ENCODE data around the gene LCLAT1. TPM values are rescaled to one million over a fixed set of nuclear protein-coding genes. Genes with fewer than 3 reads are reported as not detected.

The LCLAT1 gene
- total RNA-seq, 1 experiment from 2014 or later: 36.0 TPM

GRCh38 chr2:30663321-30663720, 216.3 kb downstream of the LCLAT1 start:
- no peak for ATAC-seq
- Histone ChIP-seq H3K4me3 (ENCODE audit: low read depth in 2 of 2, low read length in 2 of 2) (no peak overlapping the region), H3K36me3 (ENCODE audit: control insufficient read depth, insufficient read depth, low read length) (no peaks in the 10 kb centered on the region), H3K4me1 (ENCODE audit: control insufficient read depth, insufficient read depth, low read length) (no peaks in the 10 kb centered on the region), H3K27me3 (ENCODE audit: control insufficient read depth, insufficient read depth, low read length) (no peaks in the 10 kb centered on the region), H3K9me3 (ENCODE audit: control insufficient read depth, insufficient read depth, low read depth, low read length) (no peaks in the 10 kb centered on the region), H3K27ac (ENCODE audit: low read length) (no peak overlapping the region)
- BruUV-seq (replicated peaks): no TSS peak
- no peak for TF ChIP-seq TCF7L2 (IDR thresholded peaks at IDR 0.05; ENCODE audit: low read depth, low read length)
- no peak for TF ChIP-seq CTCF (IDR thresholded peaks at IDR 0.05)
- TF ChIP-seq SIN3A (IDR thresholded peaks at IDR 0.05; ENCODE audit: borderline replicate concordance, insufficient read depth, low read depth, low read length): no peak
- no peak for TF ChIP-seq REST (IDR thresholded peaks at IDR 0.05; ENCODE audit: insufficient read depth in 1 of 2, low read depth in 2 of 2, low read length in 1 of 2)
- no peak for TF ChIP-seq POLR2AphosphoS5 (IDR thresholded peaks at IDR 0.05; ENCODE audit: low read depth, low read length)
- ChIA-PET POLR2A (no interaction called here), CTCF (no interaction called here)
- intact Hi-C loops (cut with micrococcal nuclease; ENCODE audit: unreplicated experiment): no loop called here
- DNase-seq (ENCODE audit: low read depth, low spot score): no peak
- in situ Hi-C loops (cut with HindIII; ENCODE audit: low pct_unique_long_range_greater_than_20kb, low sequenced_read_pairs): no loop called here

- POLR2A ChIA-PET: no interaction called here
- BruUV-seq (replicated peaks): no TSS peak
- in situ Hi-C loops (cut with HindIII; ENCODE audit: low pct_unique_long_range_greater_than_20kb, low sequenced_read_pairs): no loop called here
Measured at GRCh38 chr2:30663806-30664205, 216.8 kb downstream of the LCLAT1 start.

More at GRCh38 chr2:30663806-30664205, 216.8 kb downstream of the LCLAT1 start:
- no peak for TF ChIP-seq TCF7L2 (IDR thresholded peaks at IDR 0.05; ENCODE audit: low read depth, low read length)
- TF ChIP-seq REST (IDR thresholded peaks at IDR 0.05; ENCODE audit: insufficient read depth in 1 of 2, low read depth in 2 of 2, low read length in 1 of 2): no peak
- TF ChIP-seq CTCF (IDR thresholded peaks at IDR 0.05): no peak
- no peak for TF ChIP-seq SIN3A (IDR thresholded peaks at IDR 0.05; ENCODE audit: borderline replicate concordance, insufficient read depth, low read depth, low read length)
- TF ChIP-seq POLR2AphosphoS5 (IDR thresholded peaks at IDR 0.05; ENCODE audit: low read depth, low read length): no peak
- CTCF ChIA-PET: no interaction called here
- no peaks in the 10 kb centered on the region for H3K36me3 ChIP-seq (ENCODE audit: control insufficient read depth, insufficient read depth, low read length)
- H3K4me3 ChIP-seq (ENCODE audit: low read depth in 2 of 2, low read length in 2 of 2): no peak overlapping the region
- no peaks in the 10 kb centered on the region for H3K27me3 ChIP-seq (ENCODE audit: control insufficient read depth, insufficient read depth, low read length)
- H3K9me3 ChIP-seq (ENCODE audit: control insufficient read depth, insufficient read depth, low read depth, low read length): no peaks in the 10 kb centered on the region
- ATAC-seq: no peak
- intact Hi-C loops (cut with micrococcal nuclease; ENCODE audit: unreplicated experiment): no loop called here
- no peaks in the 10 kb centered on the region for H3K4me1 ChIP-seq (ENCODE audit: control insufficient read depth, insufficient read depth, low read length)
- H3K27ac ChIP-seq (ENCODE audit: low read length): no peak overlapping the region
- no peak for DNase-seq (ENCODE audit: low read depth, low spot score)
